B cell (primary cell): ENCODE data around the gene CAPZB. TPM values are rescaled to one million over a fixed set of nuclear protein-coding genes. Genes with fewer than 3 reads are reported as not detected.

ENCODE experiments used
- ATAC-seq: fragments of 200-7000 bp; cut with Tn5 transposase; one replicate; pipeline ENCODE4 v1.10.0; 2021; ENCODE audit warnings: low read depth, mild to moderate bottlenecking, moderate number of reproducible peaks, moderate library complexity
- CTCF ChIA-PET: fragments of 350-600 bp; sonication (Branson Sonifier 250); formaldehyde crosslinking; loops from one replicate; lab custom pipeline; 2021; ENCODE audit warnings: antibody characterized with exemption, inconsistent platforms; lab: Charles Lee
- POLR2A ChIA-PET: fragments of 350-600 bp; sonication (Branson Sonifier 250); formaldehyde crosslinking; loops from one replicate; lab custom pipeline; 2021; ENCODE audit warnings: antibody characterized with exemption; lab: Charles Lee
- DNase-seq: peaks from one replicate; pipeline ENCODE4 v3.0.0; 2013
- H2AFZ ChIP-seq: 2 replicates; pipeline ENCODE4 v1.6.1; 2012; ENCODE audit warnings: mild to moderate bottlenecking, low read depth, low read length; ENCODE audit not compliant: insufficient read depth, poor library complexity, severe bottlenecking
- H3K27ac ChIP-seq, 2 donors: 1 replicate in 1 of 2; 2 replicates in 1 of 2; pipeline ENCODE4 v1.5.1; 2012 to 2013; ENCODE audit warnings: low read length in 2 of 2, mild to moderate bottlenecking in 2 of 2, moderate library complexity in 1 of 2
- H3K27me3 ChIP-seq, 4 experiments: fragments of 200-600 bp in 1 of 4; sonication (generic) in 1 of 4; replicated peaks in 1 of 4; 1 replicate in 2 of 4; 2 replicates in 2 of 4; pipeline versions ENCODE4 v1.6.1 to v1.7.0; 2013 to 2016; ENCODE audit warnings: low read length in 3 of 4, mild to moderate bottlenecking in 2 of 4, mixed read lengths in 1 of 4, moderate library complexity in 1 of 4; ENCODE audit not compliant: insufficient read depth in 4 of 4, control insufficient read depth in 3 of 4; ENCODE audit errors: control extremely low read depth in 1 of 4
- H3K36me3 ChIP-seq, 2 experiments: replicated peaks in 1 of 2; 1 replicate in 1 of 2; 2 replicates in 1 of 2; pipeline versions ENCODE4 v1.6.1 to v1.7.1; 2013; ENCODE audit warnings: low read length in 1 of 2; ENCODE audit not compliant: insufficient read depth in 2 of 2, control insufficient read depth in 1 of 2; ENCODE audit errors: control extremely low read depth in 1 of 2, extremely low read depth in 1 of 2
- H3K4me1 ChIP-seq, 2 donors: fragments of 200-600 bp in 1 of 2; sonication (generic) in 1 of 2; 1 replicate in 1 of 2; 2 replicates in 1 of 2; pipeline versions ENCODE4 v1.5.1 to v1.6.1; 2013 to 2017; ENCODE audit warnings: low read length in 2 of 2; ENCODE audit not compliant: control insufficient read depth in 2 of 2, insufficient read depth in 2 of 2
- H3K4me2 ChIP-seq: replicated peaks from 2 replicates; pipeline ENCODE3; 2012; ENCODE audit warnings: mild to moderate bottlenecking, low read depth, low read length; ENCODE audit not compliant: poor library complexity, severe bottlenecking
- H3K4me3 ChIP-seq, 5 experiments: fragments of 200-600 bp in 1 of 5; sonication (generic) in 1 of 5; 1 replicate in 3 of 5; 2 replicates in 2 of 5; pipeline versions ENCODE4 v1.5.1 to v1.7.0; 2011 to 2016; ENCODE audit warnings: low read length in 4 of 5, mild to moderate bottlenecking in 4 of 5, low read depth in 2 of 5, control low read depth in 1 of 5, moderate library complexity in 1 of 5; ENCODE audit not compliant: insufficient read depth in 1 of 5; ENCODE audit errors: control extremely low read depth in 1 of 5, extremely low read depth in 1 of 5
- H3K79me2 ChIP-seq: fragments of 200-600 bp; sonication (generic); one replicate; pipeline ENCODE4 v1.6.0; 2016; ENCODE audit warnings: low read length; ENCODE audit not compliant: control insufficient read depth, insufficient read depth
- H3K9ac ChIP-seq: fragments of 200-600 bp; sonication (generic); 2 replicates; pipeline ENCODE4 v1.6.1; 2017; ENCODE audit warnings: mild to moderate bottlenecking, low read length, moderate library complexity
- H3K9me3 ChIP-seq, 3 donors: one replicate each; pipeline versions ENCODE4 v1.6.1 to v1.7.1; 2013; ENCODE audit warnings: low read length in 2 of 3; ENCODE audit not compliant: control insufficient read depth in 2 of 3, insufficient read depth in 1 of 3; ENCODE audit errors: control extremely low read depth in 1 of 3
- H4K20me1 ChIP-seq: 2 replicates; pipeline ENCODE4 v1.6.0; 2012; ENCODE audit warnings: mild to moderate bottlenecking, low read length; ENCODE audit not compliant: insufficient read depth, control insufficient read depth, poor library complexity, severe bottlenecking
- H3K27ac Mint-ChIP-seq: one replicate; pipeline ENCODE4 v1.8.0; 2021; ENCODE audit warnings: mixed read lengths
- H3K27me3 Mint-ChIP-seq: one replicate; pipeline ENCODE4 v1.8.0; 2021; ENCODE audit warnings: mixed read lengths
- H3K4me1 Mint-ChIP-seq: one replicate; pipeline ENCODE4 v1.8.0; 2021; ENCODE audit warnings: mixed read lengths
- H3K4me3 Mint-ChIP-seq: one replicate; pipeline ENCODE4 v1.8.0; 2021; ENCODE audit warnings: mixed read lengths
- H3K9me3 Mint-ChIP-seq: one replicate; pipeline ENCODE4 v1.8.0; 2022; ENCODE audit warnings: mixed read lengths; ENCODE audit not compliant: insufficient read depth
- CTCF ChIP-seq: fragments of 200-600 bp; IDR thresholded peaks from one replicate; pipeline ENCODE4 v1.8.0; 2022; ENCODE audit warnings: antibody characterized with exemption, mild to moderate bottlenecking
- EZH2 ChIP-seq: IDR thresholded peaks from 2 replicates; pipeline ENCODE4 v1.6.1; 2012; ENCODE audit warnings: borderline replicate concordance, low read depth, mild to moderate bottlenecking, moderate library complexity, low read length; ENCODE audit not compliant: insufficient read depth, poor library complexity, severe bottlenecking
- whole genome bisulfite sequencing: methylation state at CpG from one replicate; pipeline ENCODE4 v1.1.5; 2013; ENCODE audit warnings: missing lambda C conversion rate; ENCODE audit not compliant: insufficient coverage; 5-methylcytosine and 5-hydroxymethylcytosine counted together
- intact Hi-C: fragments of 100-400 bp; cut with micrococcal nuclease; formaldehyde crosslinking; loops from one replicate; pipeline ENCODE4 v1.10.0; 2022
- polyA plus RNA-seq: library from polyadenylated mRNA; depleted of rRNA; stranded (reverse); fragments of >200 nt; gene quantifications from 2 replicates; pipeline ENCODE4 v1.2.3, GENCODE V29; 2012
- total RNA-seq, 2 donors: library from RNA; stranded (reverse); fragments of 120-200 nt in 1 of 2; gene quantifications; 1 replicate in 1 of 2; 2 replicates in 1 of 2; pipeline versions ENCODE4 v1.2.3 to v1.2.4, GENCODE V29; 2013 to 2022

CAPZB gene
- total and polyA plus RNA-seq, 2 donors (not counting 1 experiment from before 2014, with no cell fraction given) = 126 to 193 TPM

- no peak overlapping the region for H3K9ac ChIP-seq
- ATAC-seq (no peak), DNase-seq (no peak)
- Mint-ChIP-seq H3K4me1 (peaks cover 11% of the 10 kb centered on the region), H3K9me3 (no peaks in the 10 kb centered on the region), H3K4me3 (no peak overlapping the region), H3K27me3 (no peaks in the 10 kb centered on the region), H3K27ac (no peak overlapping the region)
- no peaks in the 10 kb centered on the region for H3K79me2 ChIP-seq
- ChIA-PET CTCF (interaction anchor here (1.2 to 3.7 kb wide), 3 partner anchors 45 to 308 kb away, joined by 4 to 50 read pairs (median 5); no protein-coding TSS in a partner anchor), POLR2A (no interaction called here)
- H2AFZ ChIP-seq = no peak overlapping the region
- no peak overlapping the region for H3K4me2 ChIP-seq
- intact Hi-C loops = no loop called here
- WGBS = 94% methylated on average over 8 of the region's 8 CpGs
- H3K9me3 ChIP-seq = no peaks in the 10 kb centered on the region
- peaks cover 37% of the 10 kb centered on the region for H4K20me1 ChIP-seq
- no peak overlapping the region for H3K27ac ChIP-seq
- peaks cover 0 to 6% of the 10 kb centered on the region in 2 donors for H3K4me1 ChIP-seq
- peaks cover 0 to 68% of the 10 kb centered on the region in 2 experiments for H3K36me3 ChIP-seq
- no peak overlapping the region for H3K4me3 ChIP-seq
- H3K27me3 ChIP-seq = no peaks in the 10 kb centered on the region
- TF ChIP-seq CTCF (no peak), EZH2 (no peak)
Measured at GRCh38 chr1:19345391-19345790, 139.9 kb downstream of the CAPZB start.

GRCh38 chr1:19344831-19345230, 140.5 kb downstream of the CAPZB start:
- CTCF ChIA-PET = interaction anchor here (0.9 to 3.7 kb wide), 9 partner anchors 9 to 315 kb away, joined by 3 to 50 read pairs (median 4); no protein-coding TSS in a partner anchor
- POLR2A ChIA-PET = no interaction called here
- H3K4me1 ChIP-seq = peaks cover 0 to 6% of the 10 kb centered on the region in 2 donors
- H3K4me3 Mint-ChIP-seq = no peak overlapping the region
- H3K9me3 Mint-ChIP-seq = no peaks in the 10 kb centered on the region
- H3K9me3 ChIP-seq = no peaks in the 10 kb centered on the region
- intact Hi-C loops = loop anchor here (1.0 to 5.0 kb wide), 2 partner anchors 47 to 237 kb away; no protein-coding TSS in a partner anchor
- TF ChIP-seq CTCF (no peak), EZH2 (no peak)
- H3K36me3 ChIP-seq = peaks cover 0 to 69% of the 10 kb centered on the region in 2 experiments
- H3K9ac ChIP-seq = no peak overlapping the region
- 98% methylated on average over 9 of the region's 11 CpGs for WGBS
- H3K27ac ChIP-seq = no peak overlapping the region
- no peak overlapping the region for H3K4me2 ChIP-seq
- peaks cover 38% of the 10 kb centered on the region for H4K20me1 ChIP-seq
- no peak for ATAC-seq
- no peak overlapping the region for H3K27ac Mint-ChIP-seq
- peaks cover 11% of the 10 kb centered on the region for H3K4me1 Mint-ChIP-seq
- H3K79me2 ChIP-seq = no peaks in the 10 kb centered on the region
- H2AFZ ChIP-seq = no peak overlapping the region
- H3K4me3 ChIP-seq = no peak overlapping the region
- DNase-seq = no peak
- H3K27me3 Mint-ChIP-seq = no peaks in the 10 kb centered on the region
- no peaks in the 10 kb centered on the region for H3K27me3 ChIP-seq
